HepG2 (cell line): ENCODE results near the gene DLG5. TPM values are rescaled to one million over a fixed set of nuclear protein-coding genes. Genes with fewer than 3 reads are reported as not detected.

Experiments
- ATAC-seq: fragments of 200-7000 bp; cut with Tn5 transposase; 3 replicates; pipeline ENCODE4 v1.9.1; 2020; ENCODE audit warnings: mild to moderate bottlenecking, moderate library complexity
- BruUV-seq: library from RNA; stranded (reverse); fragments of 400-500 nt; replicated peaks from 2 replicates; lab custom pipeline; 2021; lab: Mats Ljungman, UMichigan
- CTCF ChIA-PET: fragments of 300-600 bp; formaldehyde crosslinking; extraction: SDS; loops from one replicate; lab custom pipeline; 2021; ENCODE audit warnings: low total read pairs, inconsistent platforms, low intra/inter-chr PET ratio; lab: Yijun Ruan, JAX
- POLR2A ChIA-PET: fragments of 350-600 bp; sonication (Branson Sonifier 250); formaldehyde crosslinking; loops from one replicate; lab custom pipeline; 2020; ENCODE audit warnings: antibody characterized with exemption, inconsistent platforms; lab: Yijun Ruan, JAX
- DNase-seq: peaks from one replicate; pipeline ENCODE4 v3.0.0-alpha.2; 2015; ENCODE audit warnings: low spot score
- FAIRE-seq: peaks from 3 replicates; lab custom pipeline; 2011; peaks lifted over from hg19 to GRCh38; lab: Jason Lieb, UNC
- H2AFZ ChIP-seq: one replicate; pipeline ENCODE4 v1.6.1; 2011; ENCODE audit warnings: low read length, inconsistent platforms
- H3K27ac ChIP-seq: fragments of 300-600 bp; 3 replicates; pipeline ENCODE4 v1.8.0; 2011; ENCODE audit warnings: mixed run types, mild to moderate bottlenecking, mixed read lengths, low read length, inconsistent platforms; ENCODE audit not compliant: insufficient read depth; ENCODE audit errors: extremely low read length
- H3K27me3 ChIP-seq, 2 experiments: fragments of 200-600 bp in 1 of 2; 2 replicates in 1 of 2; 3 replicates in 1 of 2; pipeline versions ENCODE4 v1.6.0 to v1.8.0; 2011; ENCODE audit warnings: low read length in 2 of 2, mild to moderate bottlenecking in 2 of 2, moderate library complexity in 2 of 2, inconsistent platforms in 1 of 2; ENCODE audit not compliant: insufficient read depth in 2 of 2, control insufficient read depth in 1 of 2
- H3K36me3 ChIP-seq, 2 experiments: fragments of 200-600 bp in 1 of 2; replicated peaks in 1 of 2; 2 replicates in 1 of 2; 3 replicates in 1 of 2; pipeline versions ENCODE4 v1.5.1 to v1.8.0; 2011; ENCODE audit warnings: low read length in 2 of 2, inconsistent platforms in 1 of 2; ENCODE audit not compliant: insufficient read depth in 2 of 2, control insufficient read depth in 1 of 2
- H3K4me1 ChIP-seq: 2 replicates; pipeline ENCODE4 v1.5.1; 2012; ENCODE audit warnings: low read length, inconsistent platforms; ENCODE audit not compliant: insufficient read depth
- H3K4me2 ChIP-seq: 2 replicates; pipeline ENCODE4 v1.6.0; 2011; ENCODE audit warnings: low read depth, low read length, inconsistent platforms
- H3K4me3 ChIP-seq, 3 experiments: fragments of 200-600 bp in 1 of 3; sonication (generic), shearing (Covaris generic) in 1 of 3; replicated peaks in 1 of 3; 2 replicates each; pipeline ENCODE4 v1.5.1; 2011 to 2016; ENCODE audit warnings: low read length in 3 of 3, inconsistent platforms in 2 of 3, low read depth in 2 of 3, mild to moderate bottlenecking in 2 of 3, control low read depth in 1 of 3, mixed read lengths in 1 of 3; ENCODE audit not compliant: insufficient read depth in 1 of 3
- H3K79me2 ChIP-seq: one replicate; pipeline ENCODE4 v1.6.1; 2011; ENCODE audit warnings: low read length, inconsistent platforms; ENCODE audit not compliant: insufficient read depth
- H3K9ac ChIP-seq: 2 replicates; pipeline ENCODE4 v1.6.0; 2011; ENCODE audit warnings: mild to moderate bottlenecking, low read depth, low read length, inconsistent platforms; ENCODE audit not compliant: insufficient read depth
- H3K9me3 ChIP-seq: 2 replicates; pipeline ENCODE4 v1.5.1; 2012; ENCODE audit warnings: mild to moderate bottlenecking, low read length
- H4K20me1 ChIP-seq: 2 replicates; pipeline ENCODE4 v1.6.0; 2011; ENCODE audit warnings: inconsistent platforms, mild to moderate bottlenecking, low read length, moderate library complexity; ENCODE audit not compliant: insufficient read depth
- ARID4A ChIP-seq: sonication (generic); formaldehyde crosslinking; IDR thresholded peaks from 2 replicates; pipeline ENCODE4 v1.5.0; 2020; ENCODE audit warnings: mild to moderate bottlenecking, missing genetic modification reagents, borderline replicate concordance
- GABPB1 ChIP-seq: IDR thresholded peaks from 2 replicates; pipeline ENCODE4 v1.6.1; 2016; ENCODE audit warnings: mild to moderate bottlenecking, missing genetic modification reagents, moderate library complexity, missing compliant biosample characterization
- PAF1 ChIP-seq: IDR thresholded peaks from 2 replicates; pipeline ENCODE4 v1.6.1; 2016; ENCODE audit warnings: missing genetic modification reagents, missing compliant biosample characterization
- TBX3 ChIP-seq: fragments of 450-650 bp; IDR thresholded peaks from 2 replicates; pipeline ENCODE4 v1.6.1; 2017; ENCODE audit warnings: antibody characterized with exemption, mild to moderate bottlenecking, inconsistent platforms, borderline replicate concordance
- ZBTB33 ChIP-seq: sonication (generic); formaldehyde crosslinking; IDR thresholded peaks from 2 replicates; pipeline ENCODE4 v1.4.0; 2020; ENCODE audit warnings: missing genetic modification reagents
- ZFP36L2 ChIP-seq: sonication (generic); formaldehyde crosslinking; IDR thresholded peaks from 2 replicates; pipeline ENCODE4 v1.4.0; 2020; ENCODE audit warnings: missing genetic modification reagents
- ZNF207 ChIP-seq: fragments of 450-650 bp; IDR thresholded peaks from 2 replicates; pipeline ENCODE4 v1.6.1; 2016; ENCODE audit warnings: antibody characterized with exemption, borderline replicate concordance
- WGBS: methylation state at CpG from one replicate; pipeline ENCODE4 v1.1.6; 2017; ENCODE audit warnings: low lambda C conversion rate; 5-methylcytosine and 5-hydroxymethylcytosine counted together
- in situ Hi-C: cut with HindIII; loops from 2 replicates; pipeline ENCODE4 v1.10.0; 2017; ENCODE audit warnings: low pct_unique_long_range_greater_than_20kb; ENCODE audit not compliant: extremely low pct_ligation_motif_present
- intact Hi-C: fragments of 100-400 bp; cut with micrococcal nuclease; formaldehyde crosslinking; loops from one replicate; pipeline ENCODE4 v1.10.0; 2022; ENCODE audit not compliant: unreplicated experiment
- polyA plus RNA-seq, 8 experiments: library from polyadenylated mRNA; depleted of rRNA in 3 of 8; stranded (reverse) in 7 of 8; unstranded in 1 of 8; fragments of >200 nt; fragmentation: Illumina TruSeq in 4 of 8; extraction: Trizol in 4 of 8; gene quantifications; 2 replicates each; pipeline versions ENCODE4 v1.2.1 to v1.2.3, GENCODE V29; 2011 to 2016; ENCODE audit warnings: low read depth in 4 of 8, missing spikeins in 1 of 8, mixed read lengths in 1 of 8; ENCODE audit not compliant: insufficient read depth in 1 of 8
- total RNA-seq, 5 experiments: library from RNA; depleted of rRNA; stranded (reverse); fragments of >200 nt; fragmentation: Illumina TruSeq; extraction: Trizol; gene quantifications; 2 replicates each; pipeline ENCODE4 v1.2.3, GENCODE V29; 2016; ENCODE audit warnings: low read depth in 1 of 5
- TF ChIP-seq, protein P1 (sequence below): sonication (generic); formaldehyde crosslinking; conservative IDR thresholded peaks from 2 replicates; pipeline ENCODE4 v1.8.0; 2022; ENCODE audit warnings: mild to moderate bottlenecking, moderate library complexity, missing genetic modification reagents
- TF ChIP-seq, protein P2 (sequence below): sonication (generic); formaldehyde crosslinking; IDR thresholded peaks from 2 replicates; pipeline ENCODE4 v1.4.0; 2020; ENCODE audit warnings: mild to moderate bottlenecking, missing genetic modification reagents

DLG5 gene
- total and polyA plus RNA-seq, 2 of the 13 experiments (the other 11 are each of a cell fraction or from before 2014, with no cell fraction given): 15.5 to 18.2 TPM

DNA sequence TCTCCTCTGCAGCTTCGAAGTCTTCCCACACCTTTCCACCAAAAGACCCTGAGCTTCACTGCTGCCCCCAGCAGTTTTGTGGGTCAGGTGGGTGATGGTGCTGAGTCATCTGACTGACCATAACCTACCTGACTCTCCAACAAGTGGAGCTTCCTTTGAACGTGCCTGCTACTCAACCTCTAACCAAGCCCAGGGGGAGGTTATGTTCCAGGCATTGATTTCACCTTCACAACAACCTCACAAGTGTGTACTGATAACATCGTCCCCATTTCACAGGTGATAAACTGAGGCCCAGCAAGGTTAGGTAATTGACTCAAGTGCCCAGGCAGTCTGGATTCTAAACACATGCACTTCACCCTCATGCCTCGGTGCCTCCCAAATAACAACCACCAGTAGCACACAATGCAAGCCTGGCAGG is 66.7 kb downstream of the DLG5 start (continued):
- TF ChIP-seq, protein P1, sequence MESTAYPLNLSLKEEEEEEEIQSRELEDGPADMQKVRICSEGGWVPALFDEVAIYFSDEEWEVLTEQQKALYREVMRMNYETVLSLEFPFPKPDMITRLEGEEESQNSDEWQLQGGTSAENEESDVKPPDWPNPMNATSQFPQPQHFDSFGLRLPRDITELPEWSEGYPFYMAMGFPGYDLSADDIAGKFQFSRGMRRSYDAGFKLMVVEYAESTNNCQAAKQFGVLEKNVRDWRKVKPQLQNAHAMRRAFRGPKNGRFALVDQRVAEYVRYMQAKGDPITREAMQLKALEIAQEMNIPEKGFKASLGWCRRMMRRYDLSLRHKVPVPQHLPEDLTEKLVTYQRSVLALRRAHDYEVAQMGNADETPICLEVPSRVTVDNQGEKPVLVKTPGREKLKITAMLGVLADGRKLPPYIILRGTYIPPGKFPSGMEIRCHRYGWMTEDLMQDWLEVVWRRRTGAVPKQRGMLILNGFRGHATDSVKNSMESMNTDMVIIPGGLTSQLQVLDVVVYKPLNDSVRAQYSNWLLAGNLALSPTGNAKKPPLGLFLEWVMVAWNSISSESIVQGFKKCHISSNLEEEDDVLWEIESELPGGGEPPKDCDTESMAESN: no peak
- TF ChIP-seq, all 625 proteins: peak for 3

DNA sequence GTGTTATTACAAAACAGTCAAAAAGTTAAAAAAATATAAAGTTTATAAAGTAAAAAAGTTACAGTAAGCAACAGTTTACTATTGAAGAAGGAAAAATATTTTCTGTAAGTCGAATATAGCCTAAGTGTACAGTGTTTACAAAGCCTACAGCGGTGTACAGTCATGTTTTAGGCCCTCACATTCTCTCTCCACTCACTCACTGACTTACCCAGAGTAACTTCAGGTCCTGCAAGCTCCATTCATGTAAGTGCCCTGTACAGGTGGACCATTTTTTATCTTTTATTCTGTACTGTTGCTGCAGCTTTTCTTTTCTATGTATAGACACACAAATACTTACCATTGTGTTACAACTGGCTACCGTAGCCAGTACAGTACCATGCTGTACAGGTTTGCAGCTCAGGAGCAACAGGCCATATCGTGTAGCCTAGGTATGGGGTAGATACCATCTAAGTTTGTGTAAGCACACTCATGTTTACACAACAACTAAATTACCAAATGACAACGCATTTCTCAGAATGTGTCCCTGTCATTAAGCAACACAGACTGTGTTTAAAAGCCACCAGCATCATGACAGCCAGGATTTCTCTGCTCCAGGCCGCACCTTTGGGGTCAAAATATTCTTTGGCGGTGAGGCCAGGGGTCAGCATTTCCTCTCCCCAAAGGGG is 67.2 kb downstream of the DLG5 start:
- Histone ChIP-seq H2AFZ (no peak overlapping the region), H3K4me2 (no peak overlapping the region), H3K9me3 (no peaks in the 10 kb centered on the region), H3K4me1 (peaks cover 58% of the 10 kb centered on the region), H4K20me1 (no peaks in the 10 kb centered on the region), H3K27ac (no peak overlapping the region), H3K27me3 (no peaks in the 10 kb centered on the region), H3K9ac (no peak overlapping the region), H3K36me3 (peaks cover 10 to 21% of the 10 kb centered on the region in 2 experiments), H3K4me3 (no peak overlapping the region), H3K79me2 (no peaks in the 10 kb centered on the region)
- in situ Hi-C loops: no loop called here
- FAIRE-seq (no peak), DNase-seq (no peak), ATAC-seq (peak; percentile 38; the same call in 1 of the 3 replicates)
- intact Hi-C loops: no loop called here
- WGBS: 82% methylated on average over 7 of the region's 7 CpGs
- ChIA-PET POLR2A (interaction anchor here (1.1 kb wide), 1 partner anchor 28 kb away, joined by 3 read pairs; no protein-coding TSS in a partner anchor), CTCF (no interaction called here)
- BruUV-seq: no TSS peak
- TF ChIP-seq PAF1 (CRISPR knock-in tag): no peak
- no peak for TF ChIP-seq ARID4A (CRISPR knock-in tag)
- TF ChIP-seq GABPB1: no peak
- TF ChIP-seq ZBTB33: peak; percentile 61; the same call in 1 of the 2 replicates
- no peak for TF ChIP-seq ZFP36L2 (CRISPR knock-in tag)
- no peak for TF ChIP-seq TBX3
- TF ChIP-seq, protein P2, sequence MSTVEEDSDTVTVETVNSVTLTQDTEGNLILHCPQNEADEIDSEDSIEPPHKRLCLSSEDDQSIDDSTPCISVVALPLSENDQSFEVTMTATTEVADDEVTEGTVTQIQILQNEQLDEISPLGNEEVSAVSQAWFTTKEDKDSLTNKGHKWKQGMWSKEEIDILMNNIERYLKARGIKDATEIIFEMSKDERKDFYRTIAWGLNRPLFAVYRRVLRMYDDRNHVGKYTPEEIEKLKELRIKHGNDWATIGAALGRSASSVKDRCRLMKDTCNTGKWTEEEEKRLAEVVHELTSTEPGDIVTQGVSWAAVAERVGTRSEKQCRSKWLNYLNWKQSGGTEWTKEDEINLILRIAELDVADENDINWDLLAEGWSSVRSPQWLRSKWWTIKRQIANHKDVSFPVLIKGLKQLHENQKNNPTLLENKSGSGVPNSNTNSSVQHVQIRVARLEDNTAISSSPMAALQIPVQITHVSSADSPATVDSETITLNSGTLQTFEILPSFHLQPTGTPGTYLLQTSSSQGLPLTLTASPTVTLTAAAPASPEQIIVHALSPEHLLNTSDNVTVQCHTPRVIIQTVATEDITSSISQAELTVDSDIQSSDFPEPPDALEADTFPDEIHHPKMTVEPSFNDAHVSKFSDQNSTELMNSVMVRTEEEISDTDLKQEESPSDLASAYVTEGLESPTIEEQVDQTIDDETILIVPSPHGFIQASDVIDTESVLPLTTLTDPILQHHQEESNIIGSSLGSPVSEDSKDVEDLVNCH (CRISPR knock-in tag): no peak
- no peak for TF ChIP-seq ZNF207
